IPS DF 6.9 (cell line): ENCODE data around the gene PRKAR2B.
"Not testable (repeated sequence)": the region's sequence is repeated elsewhere in the genome, so short reads cannot be mapped to it uniquely, and the experiment has no call there.

Source experiments
- DNase-seq: peaks from one replicate; pipeline ENCODE4 v3.0.0-alpha.2; 2013; ENCODE audit warnings: low read depth, low spot score
- H3K27ac ChIP-seq: one replicate; pipeline ENCODE4 v1.5.1; 2013; ENCODE audit warnings: low read length, control low read depth
- H3K27me3 ChIP-seq: 2 replicates; pipeline ENCODE4 v1.6.1; 2013; ENCODE audit warnings: mild to moderate bottlenecking, low read length; ENCODE audit not compliant: control insufficient read depth, insufficient read depth
- H3K36me3 ChIP-seq: 2 replicates; pipeline ENCODE4 v1.6.1; 2013; ENCODE audit warnings: low read length; ENCODE audit not compliant: control insufficient read depth, insufficient read depth
- H3K4me1 ChIP-seq: 2 replicates; pipeline ENCODE4 v1.6.1; 2013; ENCODE audit warnings: low read length; ENCODE audit not compliant: control insufficient read depth, insufficient read depth
- H3K4me3 ChIP-seq: 2 replicates; pipeline ENCODE4 v1.5.1; 2013; ENCODE audit warnings: mild to moderate bottlenecking, low read length
- H3K9me3 ChIP-seq: 2 replicates; pipeline ENCODE4 v1.6.1; 2013; ENCODE audit warnings: low read length, inconsistent platforms; ENCODE audit not compliant: control insufficient read depth, insufficient read depth
- WGBS: extraction: QIAGEN DNeasy Blood & Tissue Kit; methylation state at CpG from one replicate; pipeline ENCODE4 v1.1.7; 2013; ENCODE audit warnings: mixed read lengths, missing lambda C conversion rate; ENCODE audit not compliant: insufficient read length, insufficient coverage; 5-methylcytosine and 5-hydroxymethylcytosine counted together

PRKAR2B gene

DNA sequence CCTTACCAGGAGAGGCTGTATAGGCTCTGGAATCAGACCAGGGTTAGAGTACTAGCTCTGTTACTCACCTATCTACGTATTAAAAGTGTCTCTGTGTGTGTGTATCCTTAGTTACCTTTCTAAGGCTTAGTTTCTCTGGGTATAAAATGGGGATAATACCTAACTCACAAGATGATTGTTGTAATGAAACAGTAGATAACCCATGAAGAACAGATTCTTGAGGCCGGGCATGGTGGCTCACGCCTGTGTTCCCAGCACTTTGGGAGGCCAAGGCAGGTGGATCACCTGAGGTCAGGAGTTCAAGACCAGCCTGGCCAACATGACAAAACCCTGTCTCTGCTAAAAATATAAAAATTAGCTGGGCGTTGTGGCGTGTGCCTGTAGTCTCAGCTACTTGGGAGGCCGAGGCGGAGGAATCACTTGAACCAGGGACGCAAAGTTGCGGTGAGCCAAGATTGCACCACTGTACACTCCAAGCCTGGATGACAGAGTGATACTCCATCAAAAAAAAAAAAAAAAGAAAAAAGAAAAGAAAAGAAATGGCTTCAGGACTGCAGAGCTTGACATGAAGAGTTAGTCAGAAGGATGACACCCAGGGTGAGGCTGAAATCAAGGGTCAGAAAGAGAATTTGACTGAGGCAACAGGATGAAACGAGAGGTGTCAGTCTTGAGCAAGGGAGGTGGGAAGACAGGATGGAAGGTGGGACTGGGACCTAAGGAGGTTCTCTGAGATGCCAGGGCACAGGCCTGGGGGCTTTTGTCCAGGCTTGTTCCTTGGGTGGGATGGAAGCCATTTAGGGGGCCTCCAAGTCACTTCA is 33.4 kb downstream of the PRKAR2B start:
- Histone ChIP-seq H3K27ac (no peak overlapping the region), H3K9me3 (no peaks in the 10 kb centered on the region), H3K4me1 (0 out of 2 replicates have a peak, but pooled peaks cover 1% of the 10 kb centered on the region), H3K27me3 (no peaks in the 10 kb centered on the region), H3K4me3 (no peak overlapping the region), H3K36me3 (no peaks in the 10 kb centered on the region)
- DNase-seq, result no peak
- WGBS, result no CpG with 5 or more reads among the region's 10 CpGs

DNA sequence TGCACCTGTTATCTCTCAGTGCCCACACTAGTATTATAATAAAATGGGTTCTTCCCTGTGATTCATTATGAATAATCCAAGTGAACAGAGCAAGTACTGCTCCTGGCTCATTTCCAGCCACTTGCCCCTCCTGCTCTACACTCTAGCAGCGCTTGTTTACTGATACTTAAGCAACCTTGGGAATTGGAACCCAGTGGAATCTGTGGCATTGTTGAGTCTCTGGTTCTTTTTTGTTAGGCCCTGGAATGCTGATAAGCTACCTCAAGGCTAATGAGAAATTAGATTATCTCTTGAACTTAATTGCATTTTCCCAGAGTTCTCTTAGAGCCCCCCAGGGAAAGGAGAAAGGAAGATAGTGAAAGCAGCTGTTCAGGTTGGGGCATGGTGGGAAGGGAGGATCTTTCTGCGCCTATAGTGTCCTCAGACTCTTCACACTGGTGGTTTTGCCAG is 34.0 kb downstream of the PRKAR2B start:
- no CpG with 5 or more reads among the region's 2 CpGs for WGBS
- Histone ChIP-seq H3K27ac (no peak overlapping the region), H3K4me3 (no peak overlapping the region), H3K27me3 (no peaks in the 10 kb centered on the region), H3K9me3 (no peaks in the 10 kb centered on the region), H3K36me3 (no peaks in the 10 kb centered on the region), H3K4me1 (0 out of 2 replicates have a peak, but pooled peaks cover 1% of the 10 kb centered on the region)
- DNase-seq, result no peak

DNA sequence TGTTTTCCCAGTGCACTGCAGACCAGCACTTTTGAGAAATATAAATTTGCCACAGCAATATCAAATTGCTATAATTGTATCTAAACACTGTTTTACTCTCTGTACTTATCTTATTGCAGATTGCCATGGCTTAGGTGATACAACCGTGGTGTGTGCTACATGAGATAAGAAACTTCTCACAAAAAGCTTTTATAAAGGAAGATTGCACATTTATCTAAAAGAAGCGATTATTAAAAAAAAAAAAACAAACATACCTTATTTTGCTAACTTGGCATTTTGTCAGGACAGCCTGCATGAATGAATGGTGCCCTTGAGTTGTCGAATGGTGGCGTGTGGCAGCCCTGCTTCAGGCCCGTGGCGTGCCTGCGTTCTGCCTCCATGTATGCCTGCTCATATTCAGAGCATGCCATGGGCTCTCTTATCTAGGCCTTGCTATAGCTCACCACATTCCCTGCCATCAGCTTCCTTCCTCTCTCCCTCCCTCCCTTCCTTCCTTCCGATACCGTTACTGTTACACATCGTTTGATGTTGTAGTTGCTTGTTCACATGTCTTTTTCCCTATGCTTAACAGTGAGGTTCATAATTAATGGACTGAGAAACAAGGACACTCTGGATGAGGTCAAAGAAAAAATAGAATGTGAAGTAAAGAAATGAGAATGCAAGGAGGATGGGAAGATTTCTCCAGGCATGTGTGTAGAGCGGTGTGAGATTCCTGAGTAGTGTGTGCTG is 34.9 kb downstream of the PRKAR2B start:
- H3K9me3 ChIP-seq, result no peaks in the 10 kb centered on the region
- H3K27ac ChIP-seq, result no peak overlapping the region
- H3K36me3 ChIP-seq, result no peaks in the 10 kb centered on the region
- no peak overlapping the region for H3K4me3 ChIP-seq
- no CpG with 5 or more reads among the region's 11 CpGs for WGBS
- no peaks in the 10 kb centered on the region for H3K27me3 ChIP-seq
- DNase-seq, result no peak
- H3K4me1 ChIP-seq, result 0 out of 2 replicates have a peak, but pooled peaks cover 1% of the 10 kb centered on the region

DNA sequence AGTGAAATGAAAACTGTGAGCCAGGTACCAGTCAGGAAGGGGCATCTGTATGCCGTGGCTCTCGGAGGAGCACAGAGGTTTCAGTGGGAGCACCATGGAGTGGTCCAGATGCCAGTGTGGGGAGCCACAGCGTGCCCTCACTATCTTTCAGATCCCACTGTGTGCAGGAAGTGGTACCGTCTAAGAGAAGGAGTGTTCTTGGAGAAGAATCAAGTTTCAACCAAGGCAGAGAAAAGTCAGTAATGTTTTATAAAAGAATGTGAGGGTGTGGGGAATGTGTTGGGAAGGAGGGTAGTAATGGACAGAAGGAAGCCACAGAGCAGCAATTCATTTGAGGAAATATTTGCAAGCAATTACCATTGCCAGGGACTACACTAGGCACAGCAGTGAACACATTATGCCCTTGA is 35.6 kb downstream of the PRKAR2B start:
- no CpG with 5 or more reads among the region's 4 CpGs for WGBS
- no peak overlapping the region for H3K4me3 ChIP-seq

DNA sequence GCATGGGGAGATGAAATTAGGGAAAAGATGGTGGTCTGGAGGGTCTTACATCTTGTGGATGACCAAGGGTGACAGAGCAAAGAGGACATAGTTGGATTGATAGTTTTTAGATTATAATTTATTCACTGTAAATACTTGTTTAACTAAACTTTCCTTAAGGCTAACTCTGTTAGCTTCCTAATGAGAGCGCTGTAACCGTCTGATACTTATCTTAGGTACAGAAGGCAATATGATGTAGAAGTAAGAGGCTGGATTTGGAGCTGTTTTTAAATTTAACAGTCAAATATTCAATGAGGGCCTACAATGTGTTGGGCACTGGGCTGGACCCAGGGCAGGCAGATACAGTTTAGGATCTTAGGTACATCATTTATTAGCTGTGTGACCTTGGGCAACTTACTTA is 36.0 kb downstream of the PRKAR2B start:
- no peaks in the 10 kb centered on the region for H3K36me3 ChIP-seq
- no peak overlapping the region for H3K4me3 ChIP-seq
- H3K9me3 ChIP-seq, result no peaks in the 10 kb centered on the region
- H3K4me1 ChIP-seq, result 0 out of 2 replicates have a peak, but pooled peaks cover 1% of the 10 kb centered on the region
- no peak for DNase-seq
- H3K27ac ChIP-seq, result no peak overlapping the region
- WGBS, result no CpG with 5 or more reads among the region's 2 CpGs
- no peaks in the 10 kb centered on the region for H3K27me3 ChIP-seq

More for the DNA sequence above, 35.6 kb downstream of the PRKAR2B start:
- H3K36me3 ChIP-seq, result no peaks in the 10 kb centered on the region
- no peaks in the 10 kb centered on the region for H3K27me3 ChIP-seq
- no peaks in the 10 kb centered on the region for H3K9me3 ChIP-seq
- DNase-seq, result no peak
- 0 out of 2 replicates have a peak, but pooled peaks cover 1% of the 10 kb centered on the region for H3K4me1 ChIP-seq
- no peak overlapping the region for H3K27ac ChIP-seq

DNA sequence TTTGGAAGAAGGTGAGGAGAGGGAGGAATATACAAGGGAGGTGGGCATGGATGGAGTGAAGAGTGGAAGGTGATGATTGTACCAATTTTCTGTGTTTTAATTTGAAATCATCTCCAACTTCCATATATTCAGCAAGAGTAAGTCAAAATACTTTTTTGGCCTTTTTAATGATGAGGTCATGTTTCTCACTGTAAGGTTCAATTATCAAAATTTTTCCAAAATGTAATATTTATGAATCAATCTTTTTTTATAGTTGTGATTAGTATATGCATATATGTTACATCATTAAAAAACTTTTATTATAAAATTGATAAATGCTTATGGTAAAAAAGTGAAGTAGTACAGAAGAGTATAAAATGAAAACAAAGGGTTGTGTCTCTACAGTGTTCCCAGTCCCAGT is 40.7 kb downstream of the PRKAR2B start:
- H3K4me1 ChIP-seq, result peaks cover under 1% of the 10 kb centered on the region; the same call in 1 of the 2 replicates

DNA sequence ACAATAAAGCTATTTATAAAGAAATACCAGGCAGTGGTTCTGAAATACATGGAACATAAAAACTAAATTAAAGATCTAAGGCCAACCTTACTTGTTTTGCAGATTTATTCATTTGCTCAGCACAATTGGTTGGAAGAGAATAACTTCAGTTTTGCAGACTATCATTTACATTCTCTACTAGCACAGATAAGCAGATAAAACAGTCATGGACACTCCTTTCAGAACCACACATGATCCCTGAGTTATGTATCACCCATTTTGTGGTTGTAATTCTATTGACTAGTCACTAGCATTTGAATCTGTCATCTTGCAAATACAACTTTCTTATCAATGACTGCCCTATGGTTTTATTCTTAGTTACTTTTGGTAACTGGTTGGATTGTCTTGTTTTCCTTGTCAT is 45.1 kb downstream of the PRKAR2B start:
- Histone ChIP-seq H3K4me1 (peaks cover 2% of the 10 kb centered on the region; the same call in 1 of the 2 replicates), H3K4me3 (no peak overlapping the region), H3K27ac (no peak overlapping the region), H3K27me3 (no peaks in the 10 kb centered on the region), H3K36me3 (no peaks in the 10 kb centered on the region), H3K9me3 (no peaks in the 10 kb centered on the region)
- DNase-seq, result no peak

More for the DNA sequence above, 40.7 kb downstream of the PRKAR2B start:
- no peaks in the 10 kb centered on the region for H3K9me3 ChIP-seq
- H3K36me3 ChIP-seq, result no peaks in the 10 kb centered on the region
- H3K4me3 ChIP-seq, result no peak overlapping the region
- no peaks in the 10 kb centered on the region for H3K27me3 ChIP-seq
- no peak overlapping the region for H3K27ac ChIP-seq
- no peak for DNase-seq

DNA sequence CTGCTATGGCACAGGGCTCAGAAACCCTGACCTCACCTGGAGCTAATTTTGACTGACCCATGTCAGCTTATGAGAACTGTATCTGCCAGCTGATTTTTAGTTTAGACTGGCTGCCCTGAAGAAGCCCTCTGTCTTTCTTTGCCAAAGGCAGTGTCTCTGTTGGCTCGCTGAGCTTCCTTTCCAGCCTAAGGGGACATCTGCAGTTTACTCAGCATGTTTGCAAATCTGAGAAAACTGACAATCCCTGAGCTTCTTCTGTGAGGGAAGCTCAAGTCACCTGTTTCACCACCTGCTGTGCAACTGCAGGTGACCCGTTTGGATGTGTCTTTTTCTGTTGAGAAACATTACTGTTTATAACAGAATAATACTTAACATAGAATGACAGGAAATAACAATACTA is 46.0 kb downstream of the PRKAR2B start:
- H3K27ac ChIP-seq, result no peak overlapping the region
- no peak for DNase-seq
- WGBS, result no CpG with 5 or more reads among the region's 2 CpGs

DNA sequence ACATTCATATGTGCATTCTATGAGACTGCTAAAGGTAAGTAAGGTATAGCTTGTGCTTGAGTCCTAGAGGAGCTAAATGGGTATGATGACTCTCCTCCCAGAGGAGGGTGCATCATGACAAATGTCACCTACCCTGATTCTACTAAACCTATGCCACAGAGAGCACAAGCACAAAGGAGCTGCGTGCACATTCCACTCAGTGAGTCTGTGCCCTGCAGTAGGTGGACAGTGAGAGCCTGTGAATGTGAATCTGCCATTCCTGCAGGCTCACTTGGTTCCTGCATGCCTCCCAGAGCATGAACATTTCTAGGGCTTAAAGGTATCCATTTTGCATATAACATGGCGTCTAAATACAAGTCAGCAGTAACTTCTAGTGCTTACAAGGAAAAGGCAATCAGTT is 46.8 kb downstream of the PRKAR2B start:
- H3K9me3 ChIP-seq, result no peaks in the 10 kb centered on the region
- H3K36me3 ChIP-seq, result no peaks in the 10 kb centered on the region
- H3K27ac ChIP-seq, result no peak overlapping the region
- no peaks in the 10 kb centered on the region for H3K27me3 ChIP-seq
- DNase-seq, result no peak
- no peak overlapping the region for H3K4me3 ChIP-seq
- peaks cover 2% of the 10 kb centered on the region; the same call in 1 of the 2 replicates for H3K4me1 ChIP-seq
- no CpG with 5 or more reads among the region's 2 CpGs for WGBS

More for the DNA sequence above, 46.0 kb downstream of the PRKAR2B start:
- Histone ChIP-seq H3K27me3 (no peaks in the 10 kb centered on the region), H3K36me3 (no peaks in the 10 kb centered on the region), H3K4me3 (no peak overlapping the region), H3K9me3 (no peaks in the 10 kb centered on the region), H3K4me1 (peaks cover 2% of the 10 kb centered on the region; the same call in 1 of the 2 replicates)

DNA sequence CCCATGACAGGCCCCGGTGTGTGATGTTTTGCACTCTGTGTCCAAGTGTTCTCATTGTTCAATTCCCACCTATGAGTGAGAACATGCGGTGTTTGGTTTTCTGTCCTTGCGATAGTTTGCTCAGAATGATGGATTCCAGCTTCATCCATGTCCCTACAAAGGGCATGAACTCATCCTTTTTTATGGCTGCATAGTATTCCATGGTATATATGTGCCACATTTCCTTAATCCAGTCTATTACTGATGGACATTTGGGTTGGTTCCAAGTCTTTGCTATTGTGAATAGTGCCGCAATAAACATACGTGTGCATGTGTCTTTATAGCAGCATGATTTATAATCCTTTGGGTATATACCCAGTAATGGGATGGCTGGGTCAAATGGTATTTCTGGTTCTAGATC is 49.2 kb downstream of the PRKAR2B start:
- not testable (repeated sequence) for DNase-seq, H3K36me3 ChIP-seq, H3K4me3 ChIP-seq, H3K9me3 ChIP-seq, H3K4me1 ChIP-seq, H3K27me3 ChIP-seq, H3K27ac ChIP-seq
- no CpG with 5 or more reads among the region's 5 CpGs for WGBS
